ENCODE measurements around the gene IGDCC3. TPM values are rescaled to one million over a fixed set of nuclear protein-coding genes. Genes with fewer than 3 reads are reported as not detected.

The IGDCC3 gene
- total RNA-seq, 1 donor from 2014 or later = 342 TPM

GRCh38 chr15:65309882-65310418, 67.9 kb downstream of the IGDCC3 start:
- peaks cover under 1% of the 10 kb centered on the region for H3K27me3 Mint-ChIP-seq (ENCODE audit: unreplicated experiment)
- H3K36me3 Mint-ChIP-seq (ENCODE audit: unreplicated experiment) = no peaks in the 10 kb centered on the region
- no peak for TF ChIP-seq CTCF (IDR thresholded peaks at IDR 0.05; ENCODE audit: partially characterized antibody, unreplicated experiment)
- peaks cover 5% of the 10 kb centered on the region for H3K9me3 Mint-ChIP-seq (ENCODE audit: unreplicated experiment)
- no peak for DNase-seq
- no peak overlapping the region for H3K4me3 Mint-ChIP-seq (ENCODE audit: unreplicated experiment)
- H3K4me1 Mint-ChIP-seq (ENCODE audit: low read depth, unreplicated experiment) = peaks cover 18% of the 10 kb centered on the region
- peak overlapping the region; percentile 44 for H3K27ac Mint-ChIP-seq (ENCODE audit: unreplicated experiment)

- no peak overlapping the region for H3K4me3 Mint-ChIP-seq (ENCODE audit: unreplicated experiment)
- peaks cover 20% of the 10 kb centered on the region for H3K4me1 Mint-ChIP-seq (ENCODE audit: low read depth, unreplicated experiment)
- peaks cover 19% of the 10 kb centered on the region for H3K9me3 Mint-ChIP-seq (ENCODE audit: unreplicated experiment)
- no peak for TF ChIP-seq CTCF (IDR thresholded peaks at IDR 0.05; ENCODE audit: partially characterized antibody, unreplicated experiment)
- DNase-seq = no peak
- peaks cover 7% of the 10 kb centered on the region for H3K27me3 Mint-ChIP-seq (ENCODE audit: unreplicated experiment)
- no peaks in the 10 kb centered on the region for H3K36me3 Mint-ChIP-seq (ENCODE audit: unreplicated experiment)
- no peak overlapping the region for H3K27ac Mint-ChIP-seq (ENCODE audit: unreplicated experiment)
Measured at GRCh38 chr15:65307978-65308377, 69.8 kb downstream of the IGDCC3 start.

- Mint-ChIP-seq H3K27ac (ENCODE audit: unreplicated experiment) (peak overlapping the region; percentile 34), H3K4me1 (ENCODE audit: low read depth, unreplicated experiment) (peaks cover 14% of the 10 kb centered on the region), H3K9me3 (ENCODE audit: unreplicated experiment) (peaks cover 19% of the 10 kb centered on the region), H3K36me3 (ENCODE audit: unreplicated experiment) (no peaks in the 10 kb centered on the region), H3K27me3 (ENCODE audit: unreplicated experiment) (peaks cover 7% of the 10 kb centered on the region), H3K4me3 (ENCODE audit: unreplicated experiment) (peak overlapping the region; percentile 45)
- no peak for TF ChIP-seq CTCF (IDR thresholded peaks at IDR 0.05; ENCODE audit: partially characterized antibody, unreplicated experiment)
- no peak for DNase-seq
Measured at GRCh38 chr15:65306551-65306950, 71.3 kb downstream of the IGDCC3 start.

GRCh38 chr15:65305776-65306175, 72.0 kb downstream of the IGDCC3 start:
- peaks cover 19% of the 10 kb centered on the region for H3K9me3 Mint-ChIP-seq (ENCODE audit: unreplicated experiment)
- peaks cover 14% of the 10 kb centered on the region for H3K4me1 Mint-ChIP-seq (ENCODE audit: low read depth, unreplicated experiment)
- TF ChIP-seq CTCF (IDR thresholded peaks at IDR 0.05; ENCODE audit: partially characterized antibody, unreplicated experiment) = no peak
- H3K27me3 Mint-ChIP-seq (ENCODE audit: unreplicated experiment) = peaks cover 7% of the 10 kb centered on the region
- no peak for DNase-seq
- H3K4me3 Mint-ChIP-seq (ENCODE audit: unreplicated experiment) = no peak overlapping the region
- H3K27ac Mint-ChIP-seq (ENCODE audit: unreplicated experiment) = no peak overlapping the region
- no peaks in the 10 kb centered on the region for H3K36me3 Mint-ChIP-seq (ENCODE audit: unreplicated experiment)

GRCh38 chr15:65305150-65305758, 72.5 kb downstream of the IGDCC3 start:
- peak overlapping the region; percentile 98 for H3K27ac Mint-ChIP-seq (ENCODE audit: unreplicated experiment)
- DNase-seq = no peak
- peak overlapping the region; percentile 3 for H3K4me3 Mint-ChIP-seq (ENCODE audit: unreplicated experiment)
- peaks cover 20% of the 10 kb centered on the region for H3K9me3 Mint-ChIP-seq (ENCODE audit: unreplicated experiment)
- peaks cover 5% of the 10 kb centered on the region for H3K36me3 Mint-ChIP-seq (ENCODE audit: unreplicated experiment)
- H3K27me3 Mint-ChIP-seq (ENCODE audit: unreplicated experiment) = peaks cover 7% of the 10 kb centered on the region
- no peak for TF ChIP-seq CTCF (IDR thresholded peaks at IDR 0.05; ENCODE audit: partially characterized antibody, unreplicated experiment)
- peaks cover 14% of the 10 kb centered on the region for H3K4me1 Mint-ChIP-seq (ENCODE audit: low read depth, unreplicated experiment)

Measured in glutamatergic neuron (in vitro differentiated cells).